SU-DHL-6 (cell line): ENCODE data around the gene PALLD.

Source experiments
- CTCF ChIP-seq: fragments of 200-600 bp; sonication (generic); IDR thresholded peaks from one replicate; pipeline ENCODE4 v1.5.1; 2017; ENCODE audit warnings: antibody characterized with exemption, mild to moderate bottlenecking, low read length, moderate library complexity; ENCODE audit not compliant: insufficient read depth, poor library complexity, severe bottlenecking
- EZH2phosphoT487 ChIP-seq: fragments of 200-600 bp; sonication (generic), shearing (Covaris generic); conservative IDR thresholded peaks from 2 replicates; pipeline ENCODE4 v1.6.1; 2018; ENCODE audit warnings: mild to moderate bottlenecking, antibody characterized with exemption, low read length, moderate library complexity, mixed read lengths

DNA sequence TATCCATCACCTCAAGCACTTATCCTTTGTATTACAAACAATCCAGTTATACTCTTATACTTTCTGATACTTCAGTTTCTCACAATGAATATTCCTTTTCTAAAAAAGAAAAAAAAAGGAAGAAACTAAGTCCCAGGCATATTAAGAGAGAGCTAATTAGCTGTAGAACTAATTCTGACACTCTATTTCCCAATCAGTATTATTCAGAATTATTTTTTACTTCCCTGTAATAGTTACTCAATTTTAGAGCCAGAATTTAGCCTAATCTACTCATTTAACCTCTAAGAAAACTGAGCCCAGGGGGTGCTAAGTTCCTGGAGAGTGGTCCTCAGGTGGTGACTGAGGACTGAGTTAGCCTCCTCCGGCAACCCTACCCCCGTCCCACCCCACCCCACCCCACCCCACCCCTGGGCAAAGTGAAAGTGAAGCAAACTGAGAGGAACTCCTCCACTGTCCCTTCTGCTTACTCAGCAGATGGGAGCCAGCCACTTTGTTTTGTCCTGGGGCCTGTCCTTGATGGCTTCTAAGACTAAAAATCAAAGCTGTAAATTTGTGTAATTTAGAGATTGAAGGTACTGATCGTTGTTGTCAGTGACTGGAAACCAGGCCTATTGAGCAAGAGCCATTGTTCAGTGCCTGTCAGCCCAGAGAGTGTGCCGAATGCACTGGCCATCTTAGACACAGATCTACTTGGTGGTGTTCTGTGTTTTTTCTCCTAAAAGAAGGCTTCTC is 351.1 kb downstream of the PALLD start:
- no peak for TF ChIP-seq CTCF
- no peak for TF ChIP-seq EZH2phosphoT487
